Brain pericyte (primary cell): ENCODE data around the gene JADE2.
"Not testable (repeated sequence)": the region's sequence is repeated elsewhere in the genome, so short reads cannot be mapped to it uniquely, and the experiment has no call there.

ENCODE experiments used
- DNase-seq: peaks from one replicate; pipeline ENCODE4 v3.0.0-alpha.2; 2012; ENCODE audit warnings: low read depth, low spot score

The JADE2 gene

DNA sequence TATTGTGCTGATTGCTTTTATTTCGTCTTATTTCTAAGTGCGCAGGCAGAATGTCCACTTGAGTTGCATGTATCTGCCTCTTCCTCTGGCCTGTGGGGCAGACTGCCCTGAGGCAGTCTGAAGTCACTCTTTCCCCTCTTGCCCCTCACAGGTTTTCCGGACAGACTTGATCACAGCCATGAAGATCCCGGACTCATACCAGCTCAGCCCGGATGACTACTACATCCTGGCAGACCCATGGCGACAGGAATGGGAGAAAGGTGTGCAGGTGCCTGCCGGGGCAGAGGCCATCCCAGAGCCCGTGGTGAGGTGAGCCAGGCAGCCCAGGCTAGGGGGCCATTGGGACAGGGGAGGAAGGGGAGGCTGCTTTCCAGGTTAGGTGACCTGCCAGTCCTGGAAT, 26.4 kb downstream of the JADE2 start:
- no peak for DNase-seq

DNA sequence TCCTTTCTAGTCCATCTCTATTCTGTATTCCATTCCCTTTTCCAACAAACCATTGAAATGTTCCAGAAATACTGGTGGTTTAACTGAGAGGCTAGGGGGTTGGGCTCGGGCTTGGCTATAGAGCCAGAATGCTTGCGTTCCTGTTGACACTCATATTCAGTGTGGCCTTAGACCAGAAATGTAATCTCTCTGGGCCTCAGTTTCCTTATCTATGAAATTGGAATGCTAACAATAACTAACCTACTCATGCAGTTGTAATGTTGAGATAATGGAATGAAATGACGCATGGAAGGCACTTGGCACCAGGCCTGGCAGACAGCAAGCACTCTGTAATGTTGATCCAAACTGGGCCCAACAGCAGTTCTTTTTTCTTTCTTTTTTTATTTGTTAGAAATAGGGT, 26.8 kb downstream of the JADE2 start:
- DNase-seq = no peak

DNA sequence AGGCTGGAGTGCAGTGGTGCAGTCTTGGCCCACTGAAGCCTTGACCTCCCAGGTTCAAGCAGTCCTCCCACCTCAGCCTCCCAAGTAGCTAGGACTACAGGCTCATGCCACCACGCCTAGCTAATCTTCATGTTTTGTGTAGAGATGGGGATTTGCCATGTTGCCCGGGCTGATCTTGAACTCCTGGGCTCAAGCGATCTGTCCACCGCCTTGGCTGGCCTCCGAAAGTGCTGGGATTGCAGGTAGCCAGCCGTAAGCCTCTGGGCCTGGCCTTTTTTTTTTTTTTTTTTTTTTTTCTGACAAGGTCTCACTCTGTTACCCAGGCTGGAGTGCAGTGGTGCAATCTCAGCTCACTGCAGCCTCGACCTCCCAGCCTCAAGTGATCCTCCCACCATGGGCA, 27.2 kb downstream of the JADE2 start:
- not testable (repeated sequence) for DNase-seq

DNA sequence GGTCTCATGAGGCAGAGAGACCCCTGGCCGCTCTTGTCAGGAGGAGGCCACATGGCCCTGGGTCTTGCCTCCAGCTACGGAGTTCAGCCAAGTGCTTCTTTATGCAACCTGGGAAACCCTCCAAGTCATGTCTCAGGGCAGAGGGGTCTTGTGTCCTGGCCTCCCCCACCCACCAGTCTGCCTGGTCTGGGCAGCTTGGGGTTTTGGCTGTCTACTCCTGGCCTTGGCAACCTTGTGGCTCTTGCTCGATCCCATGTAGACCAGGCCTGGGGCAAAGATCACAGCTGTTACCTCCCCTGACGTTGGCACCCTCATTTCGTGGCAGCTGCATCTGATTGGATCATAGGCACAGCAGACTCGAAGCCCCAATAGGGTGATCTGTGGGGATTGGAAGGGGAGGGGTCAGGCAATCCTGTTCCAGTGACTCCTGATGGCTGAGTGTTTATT, 28.4 kb downstream of the JADE2 start:
- no peak for DNase-seq

DNA sequence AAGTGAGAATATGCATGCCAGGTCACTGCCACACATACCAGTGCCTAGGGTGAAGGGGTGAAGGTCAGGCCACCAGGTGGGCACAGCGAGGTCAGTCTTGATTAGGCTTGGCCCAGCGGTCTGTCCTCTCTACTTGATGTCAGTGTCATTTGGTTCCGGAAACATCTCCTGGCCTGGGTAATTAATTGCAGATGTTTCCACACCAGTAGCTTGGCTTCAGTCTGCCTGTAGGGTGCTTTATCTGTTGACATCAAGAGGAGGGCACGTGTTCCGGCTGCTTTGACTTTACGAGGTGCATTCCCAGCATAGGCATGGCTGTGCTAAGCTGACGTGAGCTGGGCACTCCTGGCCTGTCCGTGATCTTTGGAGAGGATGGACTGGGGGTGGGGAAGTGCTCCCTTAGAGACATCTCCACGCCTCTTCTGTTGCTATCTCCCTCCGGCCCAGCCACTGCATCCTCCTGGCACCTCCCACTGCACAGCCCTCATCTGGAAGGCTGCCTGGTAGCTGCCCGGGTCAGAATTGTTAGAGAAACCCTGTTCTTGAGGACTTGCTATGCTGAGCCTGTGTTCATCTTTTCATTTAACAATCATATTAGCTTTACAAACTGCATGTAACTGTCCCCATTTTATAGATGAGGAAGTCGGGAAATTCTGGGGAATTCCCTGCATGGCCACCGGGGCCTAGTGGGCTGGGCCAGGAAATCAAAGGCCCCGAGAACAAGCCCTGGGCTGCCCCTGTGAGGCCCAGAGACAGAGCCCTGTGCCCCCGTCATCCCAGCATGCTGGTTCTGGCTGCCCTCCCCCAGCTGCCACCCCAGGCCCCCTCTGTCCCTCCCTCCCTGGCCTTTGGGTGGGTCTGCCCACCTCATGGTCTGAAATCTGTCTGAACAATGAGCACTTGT, 29.1 kb downstream of the JADE2 start:
- peak; percentile 73 for DNase-seq

DNA sequence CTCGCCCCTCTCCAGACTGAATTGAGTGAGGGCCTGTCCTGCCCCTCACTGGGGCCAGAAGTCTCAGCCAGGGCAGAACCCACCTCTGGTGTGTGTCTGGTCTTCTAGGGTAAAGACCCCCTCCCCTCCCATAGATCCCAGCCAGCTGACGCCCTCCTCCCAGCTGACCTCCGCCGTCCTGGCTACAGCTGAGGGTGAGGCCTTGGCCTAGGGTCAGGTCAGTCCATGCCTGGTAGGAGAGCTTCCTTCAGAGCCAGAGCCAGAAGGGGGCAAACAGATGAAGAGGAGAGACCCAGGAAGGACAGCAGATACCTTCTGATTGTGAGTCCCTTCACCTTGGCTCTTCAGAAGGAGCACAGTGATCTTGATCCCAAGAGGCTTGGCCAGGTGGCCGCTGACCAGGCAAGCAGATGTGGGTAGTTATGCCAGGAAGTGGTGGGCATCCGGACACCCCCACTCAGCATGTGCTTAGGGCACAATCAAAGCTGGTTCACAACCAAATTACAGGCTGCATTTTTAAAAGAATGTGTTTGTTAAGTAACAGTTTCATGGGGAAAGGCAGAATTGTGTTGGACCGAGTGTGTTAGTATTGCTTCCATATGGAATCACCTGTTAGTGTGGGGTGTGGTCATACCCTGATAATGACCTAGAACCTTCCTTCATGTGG, 29.9 kb downstream of the JADE2 start:
- DNase-seq = no peak

DNA sequence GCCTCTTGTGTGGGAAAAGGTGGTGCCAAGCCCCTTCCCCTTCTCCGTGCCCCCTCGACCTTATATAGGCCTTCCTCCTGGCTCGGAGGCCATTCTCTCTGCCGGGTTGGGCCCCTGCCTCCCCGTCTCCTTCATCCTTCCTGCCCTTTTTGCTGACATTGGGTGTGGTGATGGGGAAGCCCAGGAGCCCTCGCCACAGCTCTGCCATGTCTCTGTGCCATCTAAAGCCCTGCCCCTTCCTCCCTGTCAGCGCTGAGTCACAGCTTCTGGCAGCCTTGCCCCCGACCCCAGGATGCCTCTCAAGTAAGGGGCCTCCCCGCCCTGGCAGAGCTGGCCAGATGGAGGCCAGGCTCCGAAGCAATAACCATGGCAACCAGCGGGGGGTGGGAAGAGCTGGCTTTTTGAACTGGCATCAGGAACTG, 30.4 kb downstream of the JADE2 start:
- DNase-seq = peak; percentile 66

DNA sequence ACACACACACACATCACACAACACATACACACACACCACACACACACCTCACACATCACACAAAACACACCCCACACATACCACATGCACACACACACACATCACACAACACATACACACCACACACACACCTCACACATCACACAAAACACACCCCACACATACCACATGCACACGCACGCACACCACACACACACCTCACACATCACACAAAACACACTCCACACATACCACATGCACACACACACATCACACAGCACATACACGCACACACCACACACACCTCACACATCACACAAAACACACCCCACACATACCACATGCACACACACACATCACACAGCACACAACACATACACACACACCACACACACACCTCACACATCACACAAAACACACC, 31.1 kb downstream of the JADE2 start:
- DNase-seq = not testable (repeated sequence)

DNA sequence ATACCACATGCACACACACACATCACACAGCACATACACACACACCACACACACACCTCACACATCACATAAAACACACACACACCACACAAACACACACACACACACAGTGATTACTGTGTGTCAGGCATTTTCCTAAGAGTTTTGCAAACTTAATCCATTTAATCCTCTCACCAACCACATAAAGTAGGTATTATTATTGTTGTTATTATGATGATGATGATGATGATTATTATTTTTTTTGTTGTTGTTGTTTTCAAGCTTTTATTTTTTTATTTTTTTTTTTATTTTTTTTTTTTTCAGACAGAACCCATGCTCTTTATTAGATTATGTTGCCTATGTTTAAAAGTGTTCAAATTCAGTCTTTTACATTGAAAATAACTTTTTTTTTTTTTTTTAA, 31.5 kb downstream of the JADE2 start:
- DNase-seq = no peak

DNA sequence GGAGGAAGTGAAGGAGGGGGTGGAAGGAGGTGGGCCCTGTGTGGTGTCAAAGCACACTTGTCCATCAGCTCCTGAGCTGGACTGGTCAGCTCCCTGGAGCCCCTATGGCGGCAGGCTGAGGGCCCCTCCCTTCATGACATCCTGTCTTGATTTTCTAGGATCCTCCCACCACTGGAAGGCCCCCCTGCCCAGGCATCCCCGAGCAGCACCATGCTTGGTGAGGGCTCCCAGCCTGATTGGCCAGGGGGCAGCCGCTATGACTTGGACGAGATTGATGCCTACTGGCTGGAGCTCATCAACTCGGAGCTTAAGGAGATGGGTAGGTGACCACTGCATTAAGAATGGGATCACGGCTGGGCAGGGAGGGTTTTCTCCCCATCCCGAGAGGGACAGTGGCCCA, 34.2 kb downstream of the JADE2 start:
- no peak for DNase-seq

DNA sequence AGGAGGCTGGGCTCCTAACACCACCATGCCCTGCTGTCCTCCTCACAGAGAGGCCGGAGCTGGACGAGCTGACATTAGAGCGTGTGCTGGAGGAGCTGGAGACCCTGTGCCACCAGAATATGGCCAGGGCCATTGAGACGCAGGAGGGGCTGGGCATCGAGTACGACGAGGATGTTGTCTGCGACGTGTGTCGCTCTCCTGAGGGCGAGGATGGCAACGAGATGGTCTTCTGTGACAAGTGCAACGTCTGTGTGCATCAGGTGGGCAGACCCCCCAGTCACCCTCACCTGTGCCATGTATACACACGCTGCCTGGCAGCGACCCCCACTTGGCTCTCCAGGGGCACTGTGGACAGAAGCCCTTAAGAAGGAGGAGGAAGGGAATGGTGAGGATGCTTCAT, 35.2 kb downstream of the JADE2 start:
- DNase-seq = no peak

DNA sequence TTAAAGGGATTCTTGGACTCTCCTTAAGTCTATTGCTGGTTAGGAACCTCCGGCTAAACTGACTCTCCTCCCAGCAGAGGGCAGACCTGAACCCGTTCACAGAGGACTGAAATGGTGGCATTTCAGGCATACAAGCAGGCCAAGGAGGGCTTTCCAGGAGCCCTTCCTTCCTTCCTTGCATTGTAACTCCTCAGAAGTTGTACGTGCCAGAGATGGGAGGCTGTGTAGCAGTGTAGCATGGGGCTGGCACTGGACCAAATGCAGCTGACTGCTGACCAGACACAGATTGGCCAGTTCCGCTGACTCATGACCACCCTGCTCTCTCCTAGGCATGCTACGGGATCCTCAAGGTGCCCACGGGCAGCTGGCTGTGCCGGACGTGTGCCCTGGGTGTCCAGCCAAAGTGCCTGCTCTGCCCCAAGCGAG, 36.4 kb downstream of the JADE2 start:
- DNase-seq = no peak

DNA sequence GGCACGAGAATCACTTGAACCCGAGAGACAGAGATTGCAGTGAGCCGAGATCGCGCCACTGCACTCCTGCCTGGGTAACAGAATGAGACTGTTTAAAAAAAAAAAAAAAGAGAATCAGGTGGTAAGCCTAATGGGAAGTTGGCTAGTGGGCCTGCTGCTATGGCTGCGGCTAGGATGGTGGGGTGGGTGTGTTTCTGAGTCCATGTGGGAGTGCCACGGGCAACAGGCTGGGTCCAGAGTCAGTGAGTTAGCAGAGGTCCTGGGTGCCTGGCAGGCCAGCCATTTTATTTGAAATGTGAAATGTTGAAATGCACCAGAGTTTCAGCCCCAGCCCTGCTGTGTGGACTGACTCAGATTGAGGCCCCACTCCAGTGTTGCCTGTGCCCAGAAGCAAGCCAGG, 37.8 kb downstream of the JADE2 start:
- DNase-seq = no peak

DNA sequence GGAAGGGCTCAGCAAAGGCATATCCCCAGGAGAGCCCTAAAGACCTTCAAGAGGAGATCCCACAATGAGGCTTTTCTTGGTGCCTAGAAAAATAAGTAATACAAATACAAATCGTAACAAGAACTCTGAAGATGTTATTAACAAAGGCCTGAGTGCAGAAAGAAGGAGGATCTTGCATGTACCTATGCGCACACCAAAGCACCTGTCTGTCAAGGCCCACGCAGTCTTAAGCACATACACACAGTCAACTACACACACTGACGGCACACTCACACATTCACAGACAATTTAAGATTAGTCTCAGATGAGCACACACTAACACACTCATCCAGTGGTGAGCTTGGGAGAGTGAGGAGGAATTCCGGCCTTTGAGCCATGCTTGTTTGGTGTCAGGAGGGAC, 38.5 kb downstream of the JADE2 start:
- DNase-seq = no peak

DNA sequence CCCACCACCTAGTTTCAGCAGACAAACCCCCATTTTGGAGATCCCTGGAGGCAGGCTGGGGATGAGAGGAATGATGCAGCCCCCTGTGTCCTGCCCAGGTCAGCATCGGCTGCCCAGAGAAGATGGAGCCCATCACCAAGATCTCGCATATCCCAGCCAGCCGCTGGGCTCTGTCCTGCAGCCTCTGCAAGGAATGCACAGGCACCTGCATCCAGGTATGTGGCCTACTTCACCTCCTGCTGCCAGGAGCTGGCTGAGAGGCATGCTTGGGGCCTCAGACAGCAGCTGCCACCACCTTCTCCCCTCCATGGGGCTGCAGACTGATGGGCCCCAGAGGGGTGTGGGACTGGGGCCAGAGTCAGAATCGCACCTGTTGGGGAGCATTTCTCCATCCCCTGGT, 38.9 kb downstream of the JADE2 start:
- no peak for DNase-seq

DNA sequence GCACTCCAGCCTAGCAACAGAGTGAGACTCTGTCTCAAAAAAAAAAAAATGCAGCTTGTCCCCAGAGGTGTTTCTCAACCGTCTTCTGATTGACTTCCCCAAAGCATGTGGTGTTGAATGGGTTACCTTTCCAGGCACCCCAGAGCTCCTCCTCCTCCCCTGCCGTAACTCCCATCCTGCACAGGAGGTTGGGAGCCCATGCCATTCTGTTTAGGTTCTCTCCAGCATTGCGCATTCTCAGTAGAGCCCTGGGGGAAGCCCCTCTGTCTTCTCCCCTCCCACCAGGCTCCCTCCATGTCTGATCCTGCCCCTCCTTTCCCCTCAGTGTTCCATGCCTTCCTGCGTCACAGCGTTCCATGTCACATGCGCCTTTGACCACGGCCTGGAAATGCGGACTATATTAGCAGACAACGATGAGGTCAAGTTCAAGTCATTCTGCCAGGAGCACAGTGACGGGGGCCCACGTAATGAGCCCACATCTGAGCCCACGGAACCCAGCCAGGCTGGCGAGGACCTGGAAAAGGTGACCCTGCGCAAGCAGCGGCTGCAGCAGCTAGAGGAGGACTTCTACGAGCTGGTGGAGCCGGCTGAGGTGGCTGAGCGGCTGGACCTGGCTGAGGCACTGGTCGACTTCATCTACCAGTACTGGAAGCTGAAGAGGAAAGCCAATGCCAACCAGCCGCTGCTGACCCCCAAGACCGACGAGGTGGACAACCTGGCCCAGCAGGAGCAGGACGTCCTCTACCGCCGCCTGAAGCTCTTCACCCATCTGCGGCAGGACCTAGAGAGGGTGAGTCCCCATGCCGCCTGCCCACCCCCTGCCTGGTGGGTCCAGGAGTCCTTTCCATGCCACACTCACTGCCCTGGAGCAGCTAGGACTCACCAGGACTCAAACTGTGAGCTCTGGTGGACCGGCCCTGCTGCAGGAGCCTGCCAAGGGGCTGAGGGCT, 40.6 kb downstream of the JADE2 start:
- no peak for DNase-seq

DNA sequence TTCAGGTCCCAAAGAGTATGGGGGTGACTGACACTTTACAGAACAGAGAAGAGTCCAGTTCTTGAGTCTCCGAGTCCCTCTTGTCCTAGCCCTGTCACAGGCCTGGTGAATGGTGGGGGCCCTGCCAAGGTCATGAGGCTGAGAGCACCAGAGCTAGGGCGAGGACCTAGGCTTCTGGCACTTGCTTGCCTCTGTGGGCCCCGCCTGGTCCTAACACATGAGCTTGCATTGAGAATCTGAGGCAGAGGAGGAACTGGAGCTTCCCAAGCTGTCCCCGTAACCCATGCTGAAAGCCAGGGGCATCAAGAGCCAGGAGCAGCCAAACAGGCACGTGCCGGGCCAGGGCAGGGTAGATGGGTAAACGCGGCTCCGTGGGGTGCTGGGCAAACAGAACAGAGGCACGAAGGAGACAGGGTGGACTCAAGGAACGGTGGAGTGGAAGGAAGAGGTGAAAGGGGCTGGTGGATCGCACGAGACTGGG, 41.3 kb downstream of the JADE2 start:
- DNase-seq = no peak

DNA sequence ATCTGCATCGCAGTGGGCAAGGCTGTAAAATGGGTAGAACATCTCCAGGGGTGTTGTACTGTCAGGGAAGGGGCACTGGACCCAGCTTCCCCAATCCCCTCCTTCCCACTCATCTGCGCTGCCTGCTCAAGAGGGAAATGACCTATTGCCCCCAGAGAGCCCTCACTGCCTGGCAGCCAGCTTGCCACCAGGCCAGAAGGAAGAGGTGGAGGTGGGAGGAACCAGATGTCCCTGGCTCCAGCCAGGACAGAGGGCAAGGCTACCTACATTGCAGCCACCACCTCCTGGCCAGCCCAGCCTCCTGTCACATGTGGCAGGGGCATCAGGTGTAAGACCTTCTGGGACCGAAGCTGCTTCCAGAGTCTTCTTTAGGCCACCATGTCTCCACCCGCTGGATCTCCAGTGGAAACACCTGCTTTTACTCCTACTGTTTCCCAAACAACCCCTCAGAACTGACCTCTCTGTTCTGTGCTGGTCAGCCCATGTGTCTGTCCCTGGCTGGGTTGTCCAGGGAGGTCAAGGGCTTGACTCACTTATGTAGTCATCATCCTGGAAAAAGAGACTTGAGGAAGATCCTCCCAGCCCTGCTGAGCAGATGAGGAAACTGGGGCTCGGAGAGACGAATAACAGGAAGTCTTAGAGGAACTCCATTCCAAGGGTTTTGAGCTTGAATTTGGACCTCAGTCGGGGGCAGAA, 42.3 kb downstream of the JADE2 start:
- DNase-seq = no peak

DNA sequence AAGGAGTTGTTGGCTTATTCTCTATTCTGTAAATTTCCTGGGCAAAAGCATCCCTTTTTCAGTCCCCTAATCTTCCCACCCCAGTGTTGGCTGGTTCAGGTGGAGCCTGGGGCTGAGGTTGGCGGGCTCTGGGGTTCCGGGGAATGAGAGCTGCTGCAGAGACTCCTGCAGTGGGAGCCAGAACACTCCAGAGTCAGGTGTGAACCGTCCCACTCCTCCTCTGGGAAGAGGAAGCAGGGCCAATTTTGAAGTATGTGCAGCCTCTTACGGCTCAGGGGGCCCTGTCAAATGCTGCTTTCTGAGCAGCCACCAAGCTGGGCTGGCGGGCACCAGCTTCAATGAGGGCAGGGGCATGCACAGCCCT, 42.8 kb downstream of the JADE2 start:
- no peak for DNase-seq

DNA sequence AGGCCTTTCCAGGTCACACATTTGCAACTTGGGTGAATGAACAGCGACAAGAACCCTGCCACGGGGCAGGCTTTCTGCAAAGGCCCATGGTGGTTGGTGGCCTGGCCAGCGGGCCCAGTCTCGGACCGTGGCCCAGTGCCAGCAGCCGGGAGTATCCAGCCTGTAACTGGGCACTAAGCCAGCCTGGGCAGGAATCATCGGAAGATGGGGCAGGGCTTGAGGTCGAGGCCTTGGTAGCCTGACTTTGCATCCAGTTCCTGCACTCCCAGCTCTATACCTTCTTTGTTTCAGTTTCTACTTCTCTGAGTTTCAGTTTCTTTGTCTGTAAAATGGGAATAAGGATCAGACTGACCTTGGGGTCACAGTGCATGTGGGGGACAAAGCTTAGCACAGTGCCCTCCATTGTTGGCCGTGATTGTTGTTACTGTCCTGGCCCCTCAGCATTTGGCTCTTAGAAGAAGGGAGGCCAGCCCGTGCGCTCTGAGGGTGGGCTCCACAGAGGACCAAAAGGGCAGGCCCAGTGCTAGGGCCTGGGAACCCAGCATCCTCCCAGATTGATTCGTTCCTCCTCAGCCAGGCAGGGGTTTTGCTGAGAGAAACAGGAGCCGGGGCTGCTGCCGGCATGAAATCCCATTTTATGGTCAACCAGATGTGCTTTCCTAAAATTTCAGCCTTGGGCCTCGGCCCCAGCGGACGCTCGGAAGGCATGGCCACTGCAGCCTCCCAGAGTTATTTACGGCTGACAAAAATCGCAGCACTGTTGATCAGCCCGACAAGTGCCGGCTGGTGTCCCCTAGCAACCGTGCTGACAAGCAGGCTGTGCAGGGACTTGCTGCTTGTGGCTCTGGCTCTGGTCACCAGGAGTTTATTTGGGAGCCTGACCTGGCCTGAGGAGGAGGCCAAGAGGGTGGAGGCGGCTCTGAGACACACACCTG, 43.6 kb downstream of the JADE2 start:
- DNase-seq = no peak
